IPS DF 4.7 (cell line): Measurements from ENCODE around the gene ZEB2.

Source experiments
- DNase-seq: peaks from one replicate; pipeline ENCODE4 v3.0.0-alpha.2; 2013; ENCODE audit warnings: low spot score; ENCODE audit errors: extremely low read depth

The ZEB2 gene

DNA sequence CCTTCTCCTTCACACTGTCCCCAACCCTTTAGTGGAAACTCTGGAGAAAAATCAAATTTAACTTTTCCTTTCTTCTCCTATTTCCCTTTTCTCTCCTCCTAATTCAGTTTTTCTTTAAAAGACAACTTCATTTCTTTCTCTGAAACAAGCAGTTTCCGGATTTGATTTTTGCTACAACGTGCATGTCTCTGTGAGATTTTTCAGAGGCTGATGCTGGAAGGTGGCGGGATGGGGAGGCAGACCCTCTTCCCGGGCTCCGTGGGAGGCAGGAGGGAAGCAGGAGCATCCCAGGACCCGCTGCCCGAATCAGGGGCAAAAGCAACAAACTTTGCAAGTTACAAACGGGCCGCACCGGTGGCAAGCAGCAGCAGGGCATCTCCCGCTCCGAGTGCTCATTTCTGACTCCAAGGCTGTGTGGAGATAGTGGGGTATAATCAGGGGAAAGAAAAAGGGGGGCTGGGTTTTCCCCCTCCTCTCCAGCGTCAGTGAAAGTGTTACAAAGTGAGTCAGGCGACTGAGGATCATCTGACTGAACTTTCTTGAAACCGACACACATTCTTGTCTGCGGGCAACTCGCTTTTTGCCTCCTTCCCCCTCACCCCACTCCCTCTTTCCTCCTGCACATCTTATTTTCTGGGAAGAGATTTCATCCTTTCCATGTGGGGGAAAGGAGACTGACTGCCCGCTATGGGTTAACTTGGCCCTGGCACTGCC lies 6.4 kb downstream of the ZEB2 start:
- no peak for DNase-seq

DNA sequence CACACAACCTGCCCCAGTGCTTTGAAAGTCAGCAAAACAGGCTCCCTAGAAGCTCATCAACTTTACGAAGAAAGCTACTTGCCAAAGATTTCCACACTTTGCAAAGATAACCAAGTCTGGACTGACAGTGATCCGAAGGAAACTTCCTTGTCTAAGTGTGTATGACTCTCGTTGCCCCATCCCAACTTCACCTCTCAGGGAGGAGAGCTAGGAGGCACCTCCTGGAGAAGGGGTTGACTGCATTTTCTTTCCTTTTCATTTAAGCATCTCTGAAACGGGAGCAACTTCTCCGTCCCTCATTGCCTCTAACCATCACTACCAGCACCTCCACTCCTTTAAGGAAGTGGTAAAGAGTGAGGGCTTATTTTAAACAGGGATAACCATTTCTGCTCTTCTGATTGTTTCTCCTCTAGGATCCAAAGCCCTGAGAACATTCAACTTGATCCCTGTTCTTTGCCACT lies 7.0 kb downstream of the ZEB2 start:
- DNase-seq: no peak

DNA sequence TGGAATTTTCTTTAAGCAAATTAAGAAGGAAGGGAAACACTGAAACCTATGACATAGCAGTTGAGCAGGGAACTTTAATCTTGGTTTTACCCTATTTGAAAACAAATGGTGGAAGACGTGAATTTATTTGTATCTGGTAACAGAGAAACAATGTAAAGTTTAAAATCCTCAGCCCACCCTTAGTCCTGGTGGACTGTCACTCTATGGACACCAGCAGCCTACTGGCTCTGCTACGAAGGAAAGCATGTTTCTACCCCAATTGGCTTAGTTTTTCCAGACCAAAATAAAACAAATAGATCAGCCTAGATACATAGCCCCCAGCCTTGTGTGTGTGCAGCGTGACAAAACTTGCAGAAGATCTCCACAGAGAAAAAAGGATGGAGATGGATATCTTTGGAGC lies 7.4 kb downstream of the ZEB2 start:
- DNase-seq: no peak

DNA sequence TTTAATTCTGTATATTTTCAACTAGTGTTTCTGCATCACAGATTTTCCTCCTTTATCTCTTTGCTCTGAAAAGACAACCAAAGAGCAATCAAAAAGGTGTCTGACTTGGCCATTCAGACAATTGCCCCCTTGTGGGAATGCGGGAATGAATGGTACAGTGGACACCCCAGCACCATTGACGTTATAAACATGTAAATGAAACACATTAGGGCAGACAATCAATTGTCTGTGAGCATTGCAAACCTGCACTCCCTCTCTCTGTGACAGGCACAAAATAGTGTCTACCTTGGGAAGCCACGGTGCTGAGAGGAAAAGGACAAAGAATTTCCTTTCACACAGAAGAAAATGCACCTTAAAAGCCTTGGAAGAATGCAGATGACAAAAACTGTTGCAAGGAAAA lies 8.0 kb downstream of the ZEB2 start:
- DNase-seq: no peak

DNA sequence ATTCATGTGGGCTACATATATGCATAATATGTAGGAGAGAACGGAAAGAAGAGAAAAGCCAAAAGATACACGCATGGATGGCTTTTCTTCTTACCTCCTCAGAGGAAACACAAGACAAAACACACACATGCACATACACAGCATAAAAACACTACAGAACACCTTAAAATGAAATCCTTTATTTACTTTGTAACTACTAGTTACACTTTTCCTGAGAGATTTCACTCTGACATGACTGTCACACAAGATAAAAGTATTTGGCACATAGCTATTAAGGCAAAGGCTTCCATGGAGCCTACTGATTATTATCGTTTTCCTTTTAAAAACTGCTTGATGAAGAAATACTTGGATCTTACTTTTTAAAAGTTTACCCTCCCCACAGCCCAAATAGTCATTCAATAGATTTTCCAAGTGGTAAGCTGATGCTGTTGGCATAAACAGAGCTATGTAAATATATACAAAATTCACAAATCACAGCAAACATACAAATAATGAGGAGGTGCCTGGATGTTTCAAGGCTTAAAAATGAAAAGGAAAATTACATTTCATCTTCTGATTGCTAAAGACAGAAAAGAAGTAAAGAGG lies 8.6 kb downstream of the ZEB2 start:
- DNase-seq: no peak

DNA sequence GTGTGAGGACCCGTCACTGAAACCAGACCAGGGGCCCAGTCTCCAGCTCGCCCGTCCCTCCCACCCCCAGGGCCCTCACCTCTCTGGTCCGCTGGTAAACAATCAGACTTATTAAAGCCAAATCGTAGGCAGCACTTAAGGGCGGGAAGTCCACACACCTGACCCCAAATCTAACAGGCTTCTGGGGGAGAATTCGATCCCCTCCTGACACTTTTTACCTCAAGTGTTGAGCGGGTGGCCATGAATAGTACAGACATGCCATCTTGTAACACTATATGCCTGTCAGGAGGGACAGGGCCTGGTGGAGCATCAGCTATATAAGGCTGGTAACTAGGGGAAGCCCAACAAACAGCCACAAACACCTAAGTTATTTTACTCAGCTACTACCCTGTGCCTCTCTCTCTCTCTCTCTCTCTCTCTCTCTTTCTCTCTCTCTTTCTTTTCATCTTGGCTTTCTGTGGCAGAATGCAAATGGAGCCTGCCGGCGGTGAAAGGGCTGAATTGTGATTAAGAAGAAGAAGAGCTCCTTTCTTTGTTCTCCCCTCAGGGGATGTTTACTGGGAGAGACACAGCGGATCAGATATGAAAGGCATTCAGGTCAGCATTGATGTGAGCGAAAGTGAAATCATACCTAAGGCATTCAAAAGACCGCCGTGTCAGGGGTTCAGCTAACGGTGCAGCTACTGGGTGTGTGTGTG lies 9.5 kb downstream of the ZEB2 start:
- no peak for DNase-seq

DNA sequence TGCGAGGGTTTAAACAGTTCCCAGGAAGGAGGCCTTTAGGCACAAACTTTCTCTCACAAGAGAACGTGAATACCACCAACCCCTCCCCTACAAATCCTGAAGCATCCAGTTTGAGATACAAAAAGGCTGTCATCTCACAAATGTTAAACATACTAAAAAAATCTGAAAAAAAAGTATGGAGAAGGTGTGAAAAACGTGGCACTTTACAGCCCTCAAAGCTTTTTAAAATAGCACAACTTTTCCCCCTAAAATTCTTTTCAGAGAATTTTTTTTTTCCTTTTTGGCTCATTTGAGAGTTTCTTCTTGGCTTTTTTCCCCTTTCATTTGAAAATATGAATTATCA lies 10.1 kb downstream of the ZEB2 start:
- no peak for DNase-seq

DNA sequence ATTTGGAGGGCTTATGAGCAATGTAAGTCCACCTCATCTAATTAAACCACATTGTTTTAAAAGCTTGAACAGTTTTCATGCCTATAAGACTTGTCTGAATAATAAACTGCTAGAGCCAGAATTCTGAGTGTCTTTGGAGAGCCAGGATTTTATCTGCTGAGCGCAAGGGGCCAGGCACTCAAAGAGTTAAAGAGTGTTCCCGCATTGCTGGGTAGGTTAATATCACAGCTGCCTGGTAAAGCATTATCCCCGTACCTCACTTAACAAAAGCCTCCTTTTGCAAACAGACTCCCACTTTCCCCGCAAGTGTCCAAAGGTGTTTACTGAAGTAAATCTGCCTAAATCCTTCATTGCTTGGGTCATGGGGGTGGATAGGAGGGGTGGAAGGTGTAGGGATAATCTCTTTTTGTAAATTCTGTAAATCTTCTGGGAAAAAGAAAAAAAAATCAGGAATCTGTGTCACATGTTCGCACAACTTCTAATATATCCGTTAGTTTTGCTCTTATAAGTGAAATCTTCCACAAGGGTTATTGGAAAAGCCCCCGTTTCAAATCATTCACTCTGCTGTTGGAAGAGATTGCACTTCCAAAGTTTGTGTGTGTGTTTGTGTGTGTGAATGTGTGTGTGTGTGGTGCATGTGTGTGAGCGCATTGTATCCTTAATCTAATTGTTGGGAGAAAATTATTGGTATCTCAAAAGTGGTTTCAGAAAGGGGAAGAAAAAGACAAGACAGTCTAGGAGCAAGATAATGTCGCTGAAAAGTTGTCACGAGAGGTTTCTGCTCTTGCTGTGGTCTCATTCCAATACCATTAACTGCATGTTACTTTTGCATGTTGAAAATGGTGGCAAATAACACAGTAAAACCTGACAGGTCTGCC lies 10.7 kb downstream of the ZEB2 start:
- DNase-seq: no peak

DNA sequence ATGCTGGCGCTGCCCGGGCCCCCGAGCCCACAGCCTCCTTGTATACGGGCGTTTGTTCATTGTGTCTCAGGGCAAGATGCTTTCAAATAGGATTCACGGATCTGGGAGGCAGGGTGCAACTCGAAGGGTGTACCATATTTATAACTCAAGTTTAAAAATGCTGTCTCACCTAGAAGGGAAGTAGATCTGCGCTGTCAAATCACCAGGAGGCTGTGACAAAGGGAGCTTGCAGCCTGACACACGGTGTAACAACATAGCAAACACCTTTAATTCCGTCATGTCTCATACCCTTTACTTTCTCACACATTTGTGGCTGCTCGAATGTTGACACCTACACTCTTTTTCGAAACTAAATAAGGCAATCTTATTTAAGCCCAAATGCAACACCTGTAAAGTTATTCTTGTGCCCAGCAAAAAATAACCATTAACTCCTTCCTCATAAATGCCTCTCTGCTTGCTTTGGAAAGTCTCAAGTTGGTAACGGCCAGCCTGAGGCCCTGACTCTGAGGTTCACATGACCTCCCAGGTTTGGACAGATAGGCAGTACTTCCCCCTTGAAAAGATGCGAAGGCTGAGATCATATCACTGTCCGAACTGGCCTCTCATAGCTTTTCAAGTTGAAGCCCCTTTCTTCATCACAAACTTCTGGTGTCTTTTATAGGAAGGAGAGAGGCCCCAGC lies 11.6 kb downstream of the ZEB2 start:
- no peak for DNase-seq

DNA sequence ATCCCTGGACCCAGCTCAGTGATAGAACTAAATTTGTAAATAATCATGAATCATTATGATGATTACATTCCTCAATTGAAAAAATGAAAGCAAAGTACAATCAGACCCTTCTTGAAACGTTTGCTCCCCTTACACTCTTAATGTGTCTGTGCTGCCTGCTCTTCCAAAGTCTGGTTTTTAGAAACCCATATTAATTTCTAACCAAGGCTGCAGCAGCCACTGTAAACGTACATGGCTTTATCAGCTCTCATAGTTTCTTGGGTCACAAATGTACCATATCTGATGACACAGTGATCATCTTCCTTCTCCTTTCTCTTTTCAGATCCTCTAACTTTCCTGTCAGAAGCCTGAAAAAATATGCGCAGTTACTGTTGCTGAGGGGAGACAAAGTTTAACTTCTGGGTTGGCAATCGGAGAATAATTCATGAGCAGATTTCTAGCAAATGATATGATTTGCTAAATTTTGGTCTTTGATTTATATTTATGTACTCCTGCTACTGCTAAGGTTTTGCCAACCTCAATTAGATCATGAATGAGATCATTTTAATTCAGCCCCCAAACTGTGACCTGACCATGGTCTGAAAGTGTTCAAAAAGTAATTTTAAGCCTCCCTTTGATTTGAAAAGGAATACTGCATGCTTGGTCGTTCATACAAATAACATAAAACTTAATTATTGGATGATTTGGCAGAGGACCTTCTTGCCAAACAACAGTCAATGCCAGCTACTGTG lies 12.3 kb downstream of the ZEB2 start:
- no peak for DNase-seq

DNA sequence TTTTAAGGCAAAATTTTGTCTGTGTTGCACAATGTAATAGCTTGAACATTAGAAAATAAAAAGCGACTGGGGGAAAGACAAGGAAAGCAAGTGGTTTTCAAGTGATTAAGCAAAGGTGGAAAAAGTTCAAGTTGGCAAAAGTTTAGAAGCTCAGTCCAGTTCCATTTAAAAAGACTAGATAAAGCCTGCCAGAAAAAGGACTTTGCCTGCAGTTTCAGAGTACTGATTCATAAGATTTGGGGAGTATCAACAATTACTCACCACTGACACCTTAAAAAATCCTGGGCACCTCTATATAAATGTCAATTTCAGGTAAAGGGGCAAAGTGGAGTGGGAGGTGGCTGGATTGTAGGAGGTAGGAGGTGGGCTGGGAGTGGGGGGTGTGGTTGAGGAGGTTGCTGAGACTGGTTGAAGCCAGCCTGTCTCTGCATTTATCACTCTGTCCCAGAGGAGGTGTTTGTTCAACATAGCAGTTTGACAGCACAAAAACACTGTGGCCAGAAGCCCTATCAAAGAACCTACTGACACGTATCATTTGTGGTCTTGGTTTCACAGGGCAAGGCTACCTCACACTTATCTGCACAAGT lies 14.6 kb downstream of the ZEB2 start:
- DNase-seq: no peak

DNA sequence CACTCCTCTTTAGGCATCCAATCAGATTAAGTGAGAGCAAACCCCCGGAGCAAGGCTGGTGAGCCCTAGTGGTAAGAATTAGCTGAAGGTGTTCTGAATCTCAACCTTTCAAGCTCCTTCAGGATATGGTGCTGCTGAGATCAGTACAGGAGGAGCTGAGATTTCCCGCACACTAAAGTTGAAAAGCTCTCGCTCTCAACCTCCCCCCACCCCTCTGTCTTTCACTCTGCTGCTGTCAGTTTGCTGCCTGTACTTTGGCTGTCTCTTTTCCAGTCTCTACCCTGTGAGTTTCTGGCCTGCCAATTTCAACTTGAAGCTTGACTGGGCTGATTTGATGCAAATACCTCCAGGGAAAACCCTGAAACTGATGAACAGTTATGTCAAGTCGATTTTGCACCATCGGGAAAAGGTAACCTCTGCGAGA lies 15.7 kb downstream of the ZEB2 start:
- no peak for DNase-seq

DNA sequence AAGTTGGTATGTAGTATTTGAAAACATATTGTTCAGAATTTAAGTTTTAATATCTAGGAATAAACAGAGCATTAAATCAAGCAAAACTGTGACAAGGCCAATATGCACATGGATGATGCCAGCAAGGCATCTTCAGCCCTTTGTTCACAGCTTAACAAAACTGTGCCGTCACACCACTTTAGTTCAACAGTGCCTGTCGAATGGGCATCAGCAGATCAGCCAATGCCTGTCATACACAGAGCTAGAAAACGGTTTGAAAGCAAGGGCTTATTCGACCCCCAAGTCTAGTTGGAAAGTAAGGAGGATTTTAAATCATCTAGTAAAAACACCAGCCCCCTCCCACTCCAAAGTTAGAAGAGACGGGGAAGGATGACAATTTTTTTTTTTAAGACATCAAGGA lies 16.7 kb downstream of the ZEB2 start:
- no peak for DNase-seq

DNA sequence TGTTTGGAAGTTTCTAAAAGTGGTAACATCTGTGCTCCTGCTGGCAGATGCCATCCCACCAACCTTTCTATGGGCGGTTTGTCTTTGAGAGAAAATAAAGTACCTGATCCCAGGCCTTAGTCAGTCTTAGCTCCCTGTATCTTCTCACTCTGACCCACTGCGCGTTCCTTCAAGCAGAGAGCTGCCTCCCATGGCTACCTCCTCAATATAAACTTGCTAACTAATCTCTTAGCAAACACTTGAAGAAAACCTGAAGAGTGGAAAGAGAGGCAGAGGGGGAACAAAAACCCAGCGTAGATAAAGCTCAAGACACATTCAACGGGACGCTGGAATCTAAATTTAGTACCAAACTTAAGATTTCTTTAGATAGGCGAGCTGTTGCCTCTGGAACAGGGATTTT lies 17.6 kb downstream of the ZEB2 start:
- no peak for DNase-seq

DNA sequence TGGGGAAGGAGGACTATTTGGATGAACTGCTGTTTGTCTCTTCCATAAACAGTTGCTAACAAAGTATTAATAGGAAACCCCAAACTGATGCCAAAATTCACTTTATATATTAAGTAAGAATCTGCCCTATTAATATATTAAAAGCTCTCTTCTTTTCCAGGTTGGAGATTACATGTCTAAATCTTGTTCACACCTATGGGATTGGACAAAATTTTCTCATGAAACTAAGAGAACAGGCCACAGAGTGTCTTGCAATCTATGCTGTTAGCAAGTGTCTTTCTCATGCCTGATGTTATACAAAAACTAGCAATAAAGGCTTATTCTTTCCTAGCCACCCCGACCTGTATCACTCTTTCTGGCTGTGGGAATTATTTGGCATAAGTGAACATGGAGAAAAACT lies 18.3 kb downstream of the ZEB2 start:
- DNase-seq: no peak

DNA sequence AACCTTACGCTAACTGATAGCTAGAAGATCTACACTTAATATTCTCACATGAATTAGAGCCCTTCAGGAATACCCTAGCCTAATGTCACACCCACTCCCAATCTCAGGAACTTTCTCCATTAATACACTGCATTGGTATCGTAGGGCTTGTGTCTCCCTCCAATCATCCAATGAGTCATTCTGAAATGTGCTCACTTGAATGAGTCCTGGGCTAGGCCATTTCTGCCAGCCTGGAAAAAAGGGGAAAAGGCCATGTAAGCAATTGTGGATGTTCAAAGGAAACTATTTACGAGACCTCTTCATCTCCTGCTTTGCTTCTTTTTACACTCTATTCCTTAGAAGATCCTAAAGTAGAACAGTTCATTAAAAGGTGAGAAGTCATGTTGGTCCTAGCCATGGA lies 18.8 kb downstream of the ZEB2 start:
- no peak for DNase-seq

DNA sequence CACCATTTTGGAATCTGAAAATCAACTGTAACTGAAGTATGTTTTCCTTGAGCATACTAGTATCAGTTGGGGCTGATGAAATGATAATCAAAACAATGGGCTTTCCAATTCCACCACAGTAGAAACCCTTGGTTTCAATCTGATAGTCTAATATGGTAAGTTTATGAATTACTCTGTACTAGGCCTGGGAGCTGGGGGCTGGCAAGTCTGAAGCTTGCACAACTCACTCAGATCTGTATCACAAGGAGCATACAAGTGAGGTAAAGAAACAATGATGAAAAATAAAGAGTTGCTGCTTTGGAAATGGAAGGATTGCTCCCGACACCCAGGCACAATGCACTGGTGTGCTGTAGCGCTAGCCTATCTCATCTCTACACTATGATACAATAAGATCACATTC lies 19.4 kb downstream of the ZEB2 start:
- DNase-seq: no peak

DNA sequence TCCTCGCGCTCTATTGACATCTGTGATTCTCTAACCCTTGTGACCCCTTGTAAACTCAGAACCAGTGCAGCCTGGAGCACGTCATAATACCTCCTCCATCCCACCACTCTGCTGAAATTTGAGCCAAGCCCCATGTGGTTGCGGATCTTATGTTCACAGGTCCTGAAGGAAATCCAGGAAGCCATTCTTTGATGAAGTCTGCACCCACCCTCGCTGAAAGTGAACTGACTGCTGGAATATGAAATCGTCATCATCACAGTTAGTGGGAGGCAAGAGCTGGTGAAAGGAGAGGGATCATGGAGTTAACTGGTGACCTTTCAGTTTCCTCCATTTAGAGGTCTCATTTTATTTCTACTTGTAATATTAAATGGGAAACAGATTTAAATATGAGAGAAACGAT lies 21.6 kb downstream of the ZEB2 start:
- DNase-seq: no peak

DNA sequence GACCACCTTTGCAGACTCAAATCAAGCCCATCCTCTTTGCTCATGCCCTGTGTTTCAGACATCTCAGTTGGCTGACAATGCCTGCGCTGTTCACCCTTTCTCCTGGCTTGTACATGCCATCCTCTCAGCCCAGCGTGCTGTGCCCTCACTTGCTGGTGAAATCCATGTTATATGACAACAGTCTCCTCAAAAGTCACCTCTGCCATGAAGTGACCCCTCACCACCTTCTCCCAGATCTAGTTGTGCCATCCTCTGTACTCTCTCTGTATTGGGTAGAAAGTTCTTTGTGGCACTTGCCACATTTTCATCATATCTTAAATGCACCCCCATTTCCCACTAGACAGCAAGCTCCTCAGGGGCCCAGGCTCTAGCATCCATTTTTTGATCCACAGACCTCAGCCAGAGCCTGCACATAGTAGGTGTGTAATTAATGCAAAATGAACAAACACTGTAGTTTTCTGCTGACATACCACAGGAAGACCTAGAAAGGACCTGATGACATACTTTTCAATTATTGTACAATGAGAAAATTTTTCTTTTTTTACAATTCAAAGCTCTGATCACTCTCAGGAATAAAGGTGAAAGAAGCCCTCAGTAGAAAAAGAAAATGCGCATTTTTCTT lies 22.8 kb downstream of the ZEB2 start:
- DNase-seq: no peak
